MM.1S (cell line): ENCODE data around the gene BCL11A.

ENCODE experiments used
- CTCF ChIP-seq: fragments of 300-600 bp; sonication (generic); IDR thresholded peaks from 2 replicates; pipeline ENCODE4 v1.5.1; 2016; ENCODE audit warnings: antibody characterized with exemption, low read length, mixed read lengths
- EZH2 ChIP-seq: fragments of 300-600 bp; sonication (generic); optimal IDR thresholded peaks from 2 replicates; pipeline ENCODE3; 2017; ENCODE audit warnings: low read depth, mild to moderate bottlenecking, antibody characterized with exemption, low read length, mixed read lengths
- EZH2phosphoT487 ChIP-seq: fragments of 300-600 bp; sonication (generic); IDR thresholded peaks from 2 replicates; pipeline ENCODE4 v1.6.1; 2018; ENCODE audit warnings: antibody characterized with exemption, low read length

GRCh38 chr2:60502144-60502543 is 51.3 kb downstream of the BCL11A start:
- TF ChIP-seq EZH2 (no peak), CTCF (no peak), EZH2phosphoT487 (no peak)
